Calu3 (cell line): ENCODE measurements around the gene FBXO34. TPM values are rescaled to one million over a fixed set of nuclear protein-coding genes. Genes with fewer than 3 reads are reported as not detected.

Source experiments
- BruUV-seq: library from RNA; stranded (reverse); fragments of 400-500 nt; replicated peaks from 2 replicates; lab custom pipeline; 2021; lab: Mats Ljungman, UMichigan
- CTCF ChIA-PET: fragments of 300-600 bp; sonication (Branson Sonifier 250); formaldehyde crosslinking; loops from one replicate; lab custom pipeline; 2022; ENCODE audit warnings: antibody characterized with exemption; lab: Charles Lee
- DNase-seq: peaks from one replicate; pipeline ENCODE4 v3.0.0; 2022
- H3K27ac Mint-ChIP-seq: one replicate; pipeline ENCODE4 v1.8.0; 2022; ENCODE audit warnings: mixed read lengths; ENCODE audit not compliant: unreplicated experiment
- H3K27me3 Mint-ChIP-seq: one replicate; pipeline ENCODE4 v1.8.0; 2022; ENCODE audit warnings: mixed read lengths; ENCODE audit not compliant: unreplicated experiment
- H3K36me3 Mint-ChIP-seq: one replicate; pipeline ENCODE4 v1.8.0; 2022; ENCODE audit warnings: mild to moderate bottlenecking, moderate library complexity, mixed read lengths; ENCODE audit not compliant: insufficient read depth, unreplicated experiment
- H3K4me1 Mint-ChIP-seq: one replicate; pipeline ENCODE4 v1.8.0; 2022; ENCODE audit warnings: mild to moderate bottlenecking, low read depth, mixed read lengths; ENCODE audit not compliant: unreplicated experiment
- H3K4me3 Mint-ChIP-seq: one replicate; pipeline ENCODE4 v1.8.0; 2022; ENCODE audit warnings: mild to moderate bottlenecking, low read depth, moderate library complexity, mixed read lengths; ENCODE audit not compliant: unreplicated experiment
- H3K9me3 Mint-ChIP-seq: one replicate; pipeline ENCODE4 v1.8.0; 2022; ENCODE audit warnings: low read depth, mixed read lengths; ENCODE audit not compliant: unreplicated experiment
- intact Hi-C: fragments of 100-400 bp; cut with micrococcal nuclease; formaldehyde crosslinking; loops from one replicate; pipeline ENCODE4 v1.10.0; 2022; ENCODE audit not compliant: unreplicated experiment
- total RNA-seq: library from RNA; stranded (reverse); gene quantifications from 2 replicates; pipeline ENCODE4 v1.2.3, GENCODE V29; 2022
- TF ChIP-seq, protein P1 (sequence below): fragments of 200-600 bp; IDR thresholded peaks from one replicate; pipeline ENCODE4 v1.8.0; 2022; ENCODE audit warnings: antibody characterized with exemption; ENCODE audit not compliant: unreplicated experiment

FBXO34 gene
- total RNA-seq, 1 experiment from 2014 or later = 30.0 TPM

DNA sequence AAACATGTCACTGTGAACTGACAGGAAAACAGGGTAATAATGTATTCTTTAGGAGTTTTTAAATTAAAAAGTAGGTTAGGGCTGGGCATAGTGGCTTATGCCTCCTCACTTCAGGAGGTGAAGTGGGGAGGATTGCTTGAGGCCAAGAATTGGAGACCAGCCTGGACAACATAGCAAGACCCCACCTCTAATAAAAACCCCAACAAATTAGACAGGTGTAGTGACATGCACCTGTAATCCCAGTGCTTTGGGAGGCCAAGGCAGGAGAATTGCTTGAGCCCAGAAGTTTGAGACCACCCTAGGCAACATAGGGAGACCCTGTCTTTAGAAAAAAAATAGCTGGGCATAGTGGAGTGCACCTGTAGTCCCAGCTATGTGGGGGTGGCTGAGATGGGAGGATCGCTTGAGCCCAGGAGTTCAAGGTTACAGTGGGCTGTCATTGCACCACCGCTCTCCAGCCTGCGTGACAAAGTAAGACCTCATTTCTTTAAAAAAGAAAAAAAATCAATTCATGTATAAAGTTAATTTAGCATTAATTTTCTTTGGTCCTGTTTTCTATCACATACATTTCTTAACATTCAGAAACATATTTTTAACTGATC, 20.4 kb downstream of the FBXO34 start:
- CTCF ChIA-PET = no interaction called here
- Mint-ChIP-seq H3K27me3 (no peaks in the 10 kb centered on the region), H3K9me3 (no peaks in the 10 kb centered on the region), H3K4me3 (no peak overlapping the region), H3K4me1 (no peaks in the 10 kb centered on the region), H3K36me3 (no peaks in the 10 kb centered on the region), H3K27ac (no peak overlapping the region)
- no TSS peak for BruUV-seq
- TF ChIP-seq, protein P1, sequence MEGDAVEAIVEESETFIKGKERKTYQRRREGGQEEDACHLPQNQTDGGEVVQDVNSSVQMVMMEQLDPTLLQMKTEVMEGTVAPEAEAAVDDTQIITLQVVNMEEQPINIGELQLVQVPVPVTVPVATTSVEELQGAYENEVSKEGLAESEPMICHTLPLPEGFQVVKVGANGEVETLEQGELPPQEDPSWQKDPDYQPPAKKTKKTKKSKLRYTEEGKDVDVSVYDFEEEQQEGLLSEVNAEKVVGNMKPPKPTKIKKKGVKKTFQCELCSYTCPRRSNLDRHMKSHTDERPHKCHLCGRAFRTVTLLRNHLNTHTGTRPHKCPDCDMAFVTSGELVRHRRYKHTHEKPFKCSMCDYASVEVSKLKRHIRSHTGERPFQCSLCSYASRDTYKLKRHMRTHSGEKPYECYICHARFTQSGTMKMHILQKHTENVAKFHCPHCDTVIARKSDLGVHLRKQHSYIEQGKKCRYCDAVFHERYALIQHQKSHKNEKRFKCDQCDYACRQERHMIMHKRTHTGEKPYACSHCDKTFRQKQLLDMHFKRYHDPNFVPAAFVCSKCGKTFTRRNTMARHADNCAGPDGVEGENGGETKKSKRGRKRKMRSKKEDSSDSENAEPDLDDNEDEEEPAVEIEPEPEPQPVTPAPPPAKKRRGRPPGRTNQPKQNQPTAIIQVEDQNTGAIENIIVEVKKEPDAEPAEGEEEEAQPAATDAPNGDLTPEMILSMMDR = no peak
- intact Hi-C loops = no loop called here
- no peak for DNase-seq

DNA sequence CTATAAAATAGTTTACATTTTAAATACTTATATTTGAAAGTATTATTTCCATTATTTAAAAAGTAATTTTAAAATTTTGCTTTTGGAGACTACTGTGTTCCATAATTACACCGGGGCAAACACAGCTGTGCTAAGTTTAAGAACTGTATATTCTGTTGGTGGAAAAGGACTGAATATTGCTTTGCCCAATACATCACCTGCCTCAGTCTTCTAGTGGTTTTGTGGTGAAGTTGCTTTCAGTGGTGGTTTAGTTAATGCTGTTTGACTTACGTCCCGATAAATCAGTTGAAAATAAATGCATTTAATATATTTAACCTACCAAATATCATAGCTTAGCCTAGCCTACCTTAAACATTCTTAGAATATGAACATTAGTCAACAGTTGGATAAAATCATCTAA, 23.4 kb downstream of the FBXO34 start:
- DNase-seq = no peak
- H3K36me3 Mint-ChIP-seq = peaks cover 12% of the 10 kb centered on the region
- no peaks in the 10 kb centered on the region for H3K4me1 Mint-ChIP-seq
- no peak overlapping the region for H3K27ac Mint-ChIP-seq
- intact Hi-C loops = no loop called here
- no peaks in the 10 kb centered on the region for H3K9me3 Mint-ChIP-seq
- CTCF ChIA-PET = interaction anchor here (0.6 kb wide), 1 partner anchor 14 kb away, joined by 3 read pairs; no protein-coding TSS in a partner anchor
- no peak overlapping the region for H3K4me3 Mint-ChIP-seq
- TF ChIP-seq, protein P1 = no peak
- no TSS peak for BruUV-seq
- no peaks in the 10 kb centered on the region for H3K27me3 Mint-ChIP-seq

DNA sequence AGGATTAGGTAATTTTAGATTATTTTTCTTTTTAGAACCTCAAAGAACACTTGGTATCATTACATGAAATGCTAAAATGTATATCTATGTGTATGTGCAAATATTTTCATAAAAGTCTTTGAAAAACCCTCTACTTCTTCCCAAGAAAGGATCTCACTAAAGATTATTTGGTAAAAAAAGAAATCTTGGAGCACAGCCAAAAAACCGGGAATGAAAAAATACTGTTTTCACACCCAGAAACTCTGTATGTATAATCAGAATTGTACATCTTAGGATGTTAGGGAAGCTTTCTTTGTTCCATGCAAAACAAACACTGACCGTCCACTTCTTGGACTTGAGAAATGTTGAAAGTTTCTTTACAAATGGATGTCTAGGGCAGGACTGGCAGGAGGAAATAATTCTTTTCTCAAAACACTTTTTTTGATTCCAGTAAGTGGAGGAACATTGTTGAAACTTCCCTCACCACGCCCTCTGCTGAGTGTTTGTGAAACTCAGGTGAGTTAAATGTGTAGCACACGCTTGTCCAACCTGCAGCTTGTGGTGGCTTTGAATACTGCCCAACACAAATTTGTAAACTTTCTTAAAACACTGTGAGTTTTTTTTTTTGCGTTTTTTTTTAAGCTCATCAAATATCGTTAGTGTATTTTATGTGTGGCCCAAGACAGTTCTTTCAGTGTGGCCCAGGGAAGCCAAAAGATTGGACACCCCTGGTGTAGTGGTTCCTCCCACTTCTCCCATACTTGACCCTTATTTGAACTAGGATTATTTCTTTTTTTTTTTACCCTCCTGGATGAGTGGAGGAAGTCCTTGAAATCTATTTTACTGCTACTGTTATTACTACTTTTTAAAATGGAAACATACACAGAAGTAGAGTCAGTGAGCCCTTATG, 26.6 kb downstream of the FBXO34 start:
- H3K4me1 Mint-ChIP-seq = peaks cover 17% of the 10 kb centered on the region
- H3K27me3 Mint-ChIP-seq = no peaks in the 10 kb centered on the region
- TF ChIP-seq, protein P1 = no peak
- H3K9me3 Mint-ChIP-seq = no peaks in the 10 kb centered on the region
- intact Hi-C loops = no loop called here
- H3K36me3 Mint-ChIP-seq = peaks cover 12% of the 10 kb centered on the region
- DNase-seq = peak; percentile 62
- no peak overlapping the region for H3K27ac Mint-ChIP-seq
- BruUV-seq = no TSS peak
- CTCF ChIA-PET = interaction anchor here (0.7 to 1.0 kb wide), 5 partner anchors 9 to 131 kb away, joined by 3 to 10 read pairs (median 4); no protein-coding TSS in a partner anchor
- peak overlapping the region; percentile 36 for H3K4me3 Mint-ChIP-seq

DNA sequence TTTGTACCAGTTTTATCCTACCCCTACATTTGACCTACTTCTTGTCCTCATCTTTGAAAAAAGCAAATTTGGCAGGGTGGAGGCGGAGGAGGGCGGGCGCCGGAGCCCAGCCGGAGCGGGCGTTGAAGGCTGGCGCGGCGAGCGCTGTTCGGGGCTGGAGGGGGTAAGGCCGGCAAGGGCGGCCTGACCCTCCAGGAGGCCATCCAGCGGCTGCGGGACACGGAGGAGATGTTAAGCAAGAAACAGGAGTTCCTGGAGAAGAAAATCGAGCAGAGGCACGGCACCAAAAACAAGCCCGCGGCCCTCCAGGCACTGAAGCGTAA, 27.2 kb downstream of the FBXO34 start:
- intact Hi-C loops = no loop called here
- TF ChIP-seq, protein P1 = no peak
- no peak for DNase-seq
- Mint-ChIP-seq H3K27me3 (no peaks in the 10 kb centered on the region), H3K27ac (no peak overlapping the region), H3K9me3 (no peaks in the 10 kb centered on the region), H3K4me3 (no peak overlapping the region), H3K4me1 (peaks cover 19% of the 10 kb centered on the region), H3K36me3 (peaks cover 12% of the 10 kb centered on the region)
- BruUV-seq = no TSS peak
- CTCF ChIA-PET = interaction anchor here (0.7 to 1.0 kb wide), 3 partner anchors 19 to 92 kb away, joined by 3 to 10 read pairs (median 5); no protein-coding TSS in a partner anchor
